Fibroblast of the aortic adventitia (primary cell): ENCODE data around the gene TMEM203. TPM values are rescaled to one million over a fixed set of nuclear protein-coding genes. Genes with fewer than 3 reads are reported as not detected.

Source experiments
- DNase-seq: peaks from one replicate; pipeline ENCODE4 v3.0.0-alpha.2; 2010; ENCODE audit warnings: low read depth
- H3K4me3 ChIP-seq: 2 replicates; pipeline ENCODE4 v1.5.1; 2011; ENCODE audit warnings: low read depth, mild to moderate bottlenecking, control low read depth, low read length, moderate library complexity
- total RNA-seq: library from RNA; depleted of rRNA; stranded (reverse); fragments of >200 nt; gene quantifications from 2 replicates; pipeline ENCODE4 v1.2.3, GENCODE V29; 2012; ENCODE audit warnings: low replicate concordance
- TF ChIP-seq, protein P1 (sequence below): IDR thresholded peaks from 2 replicates; pipeline ENCODE4 v1.5.1; 2011; ENCODE audit warnings: mild to moderate bottlenecking, low read length, control low read depth, inconsistent platforms; ENCODE audit not compliant: insufficient read depth

The TMEM203 gene
- total RNA-seq, 1 donor: 32.3 TPM

DNA sequence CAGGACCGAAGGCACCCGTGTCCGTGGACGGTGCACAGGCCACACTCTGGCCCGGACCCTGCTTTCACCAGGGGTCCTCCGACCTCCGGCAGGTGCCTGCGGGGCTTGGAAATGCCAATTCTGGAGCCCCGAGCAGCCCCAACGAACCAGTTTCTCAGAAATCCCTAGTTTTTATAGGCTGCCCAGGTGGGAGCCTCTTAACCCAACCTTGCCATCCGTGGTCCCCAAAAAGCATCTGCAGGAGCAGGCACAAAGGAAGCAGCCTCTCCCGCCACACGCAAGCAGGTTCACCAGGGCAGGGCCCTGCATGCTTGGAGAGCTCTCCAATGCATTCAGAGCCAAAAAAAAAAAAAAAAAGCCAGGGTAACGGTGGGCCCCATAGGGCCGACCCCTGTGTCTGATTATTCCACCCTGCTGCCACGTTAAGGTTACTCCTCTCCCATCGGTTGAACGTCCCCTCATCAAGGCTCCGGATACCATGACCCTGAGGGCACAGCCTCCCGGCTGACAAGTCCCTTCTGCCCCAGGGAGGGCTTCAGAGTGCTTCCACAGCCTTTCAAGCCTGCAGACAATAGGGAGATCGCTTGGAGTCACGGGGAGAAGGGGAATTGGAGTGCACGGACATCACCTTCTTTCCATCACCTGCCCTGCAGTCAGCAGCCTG, 4.1 kb downstream of the TMEM203 start:
- TF ChIP-seq, protein P1, sequence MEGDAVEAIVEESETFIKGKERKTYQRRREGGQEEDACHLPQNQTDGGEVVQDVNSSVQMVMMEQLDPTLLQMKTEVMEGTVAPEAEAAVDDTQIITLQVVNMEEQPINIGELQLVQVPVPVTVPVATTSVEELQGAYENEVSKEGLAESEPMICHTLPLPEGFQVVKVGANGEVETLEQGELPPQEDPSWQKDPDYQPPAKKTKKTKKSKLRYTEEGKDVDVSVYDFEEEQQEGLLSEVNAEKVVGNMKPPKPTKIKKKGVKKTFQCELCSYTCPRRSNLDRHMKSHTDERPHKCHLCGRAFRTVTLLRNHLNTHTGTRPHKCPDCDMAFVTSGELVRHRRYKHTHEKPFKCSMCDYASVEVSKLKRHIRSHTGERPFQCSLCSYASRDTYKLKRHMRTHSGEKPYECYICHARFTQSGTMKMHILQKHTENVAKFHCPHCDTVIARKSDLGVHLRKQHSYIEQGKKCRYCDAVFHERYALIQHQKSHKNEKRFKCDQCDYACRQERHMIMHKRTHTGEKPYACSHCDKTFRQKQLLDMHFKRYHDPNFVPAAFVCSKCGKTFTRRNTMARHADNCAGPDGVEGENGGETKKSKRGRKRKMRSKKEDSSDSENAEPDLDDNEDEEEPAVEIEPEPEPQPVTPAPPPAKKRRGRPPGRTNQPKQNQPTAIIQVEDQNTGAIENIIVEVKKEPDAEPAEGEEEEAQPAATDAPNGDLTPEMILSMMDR: no peak
- peak overlapping the region; percentile 78 for H3K4me3 ChIP-seq
- no peak for DNase-seq

- H3K4me3 ChIP-seq: peak within 1 kb of the TSS; percentile 78
- peak; percentile 99 for DNase-seq
- TF ChIP-seq, protein P1: no peak
These were observed 4.9 kb downstream of the TMEM203 start, which contains the start of gene TPRN for GRCh38 chr9:137200311-137201204. TSS of gene TPRN (minus strand) at chr9:137200741. CDS start at chr9:137200711, 30 bp downstream.

DNA sequence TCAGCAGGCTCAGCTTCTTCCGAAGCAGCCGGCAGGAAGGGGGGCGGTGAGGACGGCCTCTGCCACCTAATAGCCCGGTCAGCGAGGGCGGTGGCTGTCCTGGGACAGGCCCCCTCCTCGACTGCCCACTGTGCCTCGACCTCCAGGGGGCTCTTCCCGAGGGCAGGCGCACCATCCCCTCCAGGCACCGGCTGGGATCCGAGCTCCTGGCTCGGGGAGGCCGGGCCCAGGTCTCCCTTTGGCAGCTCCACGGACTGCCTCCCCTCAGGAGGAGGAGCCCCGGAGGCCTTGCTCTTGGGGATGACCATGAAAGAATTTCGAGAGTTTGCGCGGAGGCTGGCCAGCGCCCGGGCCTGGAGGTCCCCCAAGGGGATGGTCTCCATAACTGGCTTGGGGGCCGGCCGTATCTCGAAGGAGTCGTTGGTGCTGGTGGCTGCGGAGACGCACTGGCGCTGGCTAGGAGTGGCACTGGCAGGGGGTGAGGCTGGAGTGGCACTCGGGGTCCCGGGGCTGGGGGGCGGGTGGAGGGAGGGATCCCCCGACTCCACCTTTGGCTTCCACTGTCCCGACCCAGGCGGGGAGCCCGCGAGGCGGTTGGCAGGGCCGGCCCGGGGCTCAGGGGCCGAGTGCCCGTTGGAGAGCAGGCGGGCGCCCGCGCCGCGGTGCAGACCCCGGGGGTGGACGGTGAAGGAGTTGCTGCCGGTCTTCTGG, 5.9 kb downstream of the TMEM203 start:
- TF ChIP-seq, protein P1: no peak
- H3K4me3 ChIP-seq: peak overlapping the region; percentile 62
- peak; percentile 31 for DNase-seq

DNA sequence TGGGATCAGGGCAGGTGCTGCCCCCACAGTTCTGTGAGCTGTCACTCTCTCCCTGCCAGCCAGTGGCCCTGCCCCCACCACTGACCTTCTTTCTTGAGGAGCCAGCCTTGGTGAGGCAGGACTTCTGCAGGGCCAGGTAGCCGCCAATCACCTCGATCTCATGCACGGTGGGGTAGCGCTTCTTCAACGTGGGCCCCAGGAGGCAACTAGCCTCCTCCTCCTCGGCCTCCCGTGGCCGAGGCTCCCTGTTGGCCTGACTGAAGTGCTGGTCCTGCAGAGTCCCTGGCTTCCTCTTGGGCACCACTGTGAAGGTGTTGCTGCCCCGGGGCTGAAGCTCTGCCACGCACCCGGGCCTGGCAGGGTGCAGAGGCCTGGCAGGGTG, 6.6 kb downstream of the TMEM203 start:
- TF ChIP-seq, protein P1: no peak

GRCh38 chr9:137198051-137198901, 7.2 kb downstream of the TMEM203 start:
- peak overlapping the region; percentile 62 for H3K4me3 ChIP-seq
- no peak for DNase-seq
- TF ChIP-seq, protein P1: no peak

More for the DNA sequence above, 6.6 kb downstream of the TMEM203 start:
- no peak for DNase-seq
- H3K4me3 ChIP-seq: peak overlapping the region; percentile 62
